Measurements from ENCODE around the gene PIK3R5.

Gene PIK3R5

GRCh38 chr17:8916466-8916865, 49.0 kb downstream of the PIK3R5 start:
- no peak for DNase-seq (ENCODE audit: low read depth)
- H3K4me3 ChIP-seq (ENCODE audit: low read depth, low read length) = no peak overlapping the region
- TF ChIP-seq, protein P1, sequence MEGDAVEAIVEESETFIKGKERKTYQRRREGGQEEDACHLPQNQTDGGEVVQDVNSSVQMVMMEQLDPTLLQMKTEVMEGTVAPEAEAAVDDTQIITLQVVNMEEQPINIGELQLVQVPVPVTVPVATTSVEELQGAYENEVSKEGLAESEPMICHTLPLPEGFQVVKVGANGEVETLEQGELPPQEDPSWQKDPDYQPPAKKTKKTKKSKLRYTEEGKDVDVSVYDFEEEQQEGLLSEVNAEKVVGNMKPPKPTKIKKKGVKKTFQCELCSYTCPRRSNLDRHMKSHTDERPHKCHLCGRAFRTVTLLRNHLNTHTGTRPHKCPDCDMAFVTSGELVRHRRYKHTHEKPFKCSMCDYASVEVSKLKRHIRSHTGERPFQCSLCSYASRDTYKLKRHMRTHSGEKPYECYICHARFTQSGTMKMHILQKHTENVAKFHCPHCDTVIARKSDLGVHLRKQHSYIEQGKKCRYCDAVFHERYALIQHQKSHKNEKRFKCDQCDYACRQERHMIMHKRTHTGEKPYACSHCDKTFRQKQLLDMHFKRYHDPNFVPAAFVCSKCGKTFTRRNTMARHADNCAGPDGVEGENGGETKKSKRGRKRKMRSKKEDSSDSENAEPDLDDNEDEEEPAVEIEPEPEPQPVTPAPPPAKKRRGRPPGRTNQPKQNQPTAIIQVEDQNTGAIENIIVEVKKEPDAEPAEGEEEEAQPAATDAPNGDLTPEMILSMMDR (IDR thresholded peaks at IDR 0.05; ENCODE audit: control insufficient read depth, extremely low read depth, insufficient read depth) = no peak

GRCh38 chr17:8914554-8914953, 51.0 kb downstream of the PIK3R5 start:
- no peak for DNase-seq (ENCODE audit: low read depth)
- TF ChIP-seq, protein P1 (IDR thresholded peaks at IDR 0.05; ENCODE audit: control insufficient read depth, extremely low read depth, insufficient read depth) = no peak
- no peak overlapping the region for H3K4me3 ChIP-seq (ENCODE audit: low read depth, low read length)

GRCh38 chr17:8913879-8914278, 51.6 kb downstream of the PIK3R5 start:
- no peak for DNase-seq (ENCODE audit: low read depth)
- no peak overlapping the region for H3K4me3 ChIP-seq (ENCODE audit: low read depth, low read length)
- TF ChIP-seq, protein P1 (IDR thresholded peaks at IDR 0.05; ENCODE audit: control insufficient read depth, extremely low read depth, insufficient read depth) = no peak

DNA sequence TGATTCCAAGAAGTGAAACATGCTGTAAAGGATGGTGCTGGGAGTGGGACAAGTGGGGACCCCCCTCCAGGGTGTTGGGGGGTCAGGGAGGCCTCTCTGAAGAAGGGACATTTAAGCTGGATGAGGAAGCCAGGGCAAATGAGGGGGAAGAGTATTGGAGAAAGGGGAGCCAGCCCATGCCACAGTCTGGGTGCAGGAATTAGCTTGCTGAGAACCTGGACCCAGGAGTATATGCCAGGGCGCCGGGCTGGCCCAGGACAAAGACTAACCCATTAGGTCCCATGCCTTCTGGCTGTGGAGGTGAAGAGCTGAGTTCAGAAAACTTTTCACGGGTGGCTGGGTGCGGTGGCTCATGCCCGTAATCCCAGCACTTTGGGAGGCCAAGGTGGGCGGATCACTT, 52.4 kb downstream of the PIK3R5 start:
- TF ChIP-seq, protein P1 (IDR thresholded peaks at IDR 0.05; ENCODE audit: control insufficient read depth, extremely low read depth, insufficient read depth) = no peak
- no peak overlapping the region for H3K4me3 ChIP-seq (ENCODE audit: low read depth, low read length)
- no peak for DNase-seq (ENCODE audit: low read depth)

DNA sequence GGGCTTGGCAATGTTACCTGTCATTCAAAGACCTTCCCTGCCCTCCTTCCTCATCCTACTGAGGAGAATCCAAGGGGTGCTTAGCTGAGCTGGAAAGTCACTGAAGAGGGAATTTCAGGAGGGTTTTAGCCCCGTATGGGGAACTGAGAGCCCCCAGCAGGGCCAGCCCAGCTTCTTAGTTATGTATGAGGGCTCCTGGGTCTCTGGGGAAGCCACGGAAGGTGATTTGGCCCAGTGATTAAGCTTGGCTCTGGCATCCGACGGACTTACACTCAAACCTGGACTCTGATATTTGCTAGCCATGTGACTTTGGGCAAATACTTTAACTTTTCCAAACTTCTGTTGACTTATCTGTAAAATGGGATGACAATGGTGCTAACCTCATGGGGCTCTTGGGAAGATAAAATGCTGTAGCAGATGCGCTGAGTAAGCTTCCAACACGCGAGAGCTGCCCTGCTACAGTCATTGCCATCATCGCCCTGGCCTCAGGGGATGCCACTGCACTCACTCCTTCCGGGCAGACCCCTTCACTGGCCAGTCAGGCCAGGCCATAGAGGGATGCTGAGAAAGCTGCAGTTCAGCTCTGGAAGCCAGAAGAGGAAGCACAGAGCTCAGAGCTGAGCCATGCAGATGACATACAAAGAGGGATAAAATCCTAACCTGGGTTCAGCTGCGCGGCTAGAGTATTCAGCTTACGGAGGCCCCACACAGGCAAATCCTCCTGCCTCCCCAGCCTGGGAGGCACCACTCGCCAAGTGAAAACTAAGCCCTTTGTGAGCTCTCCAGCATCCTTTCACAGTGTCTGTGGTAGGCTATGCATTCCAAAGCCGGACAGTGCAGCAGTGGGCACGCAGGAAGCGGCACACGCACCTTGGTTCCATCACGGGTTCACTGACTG, 53.2 kb downstream of the PIK3R5 start:
- TF ChIP-seq, protein P1 (IDR thresholded peaks at IDR 0.05; ENCODE audit: control insufficient read depth, extremely low read depth, insufficient read depth) = no peak
- no peak overlapping the region for H3K4me3 ChIP-seq (ENCODE audit: low read depth, low read length)
- DNase-seq (ENCODE audit: low read depth) = no peak

DNA sequence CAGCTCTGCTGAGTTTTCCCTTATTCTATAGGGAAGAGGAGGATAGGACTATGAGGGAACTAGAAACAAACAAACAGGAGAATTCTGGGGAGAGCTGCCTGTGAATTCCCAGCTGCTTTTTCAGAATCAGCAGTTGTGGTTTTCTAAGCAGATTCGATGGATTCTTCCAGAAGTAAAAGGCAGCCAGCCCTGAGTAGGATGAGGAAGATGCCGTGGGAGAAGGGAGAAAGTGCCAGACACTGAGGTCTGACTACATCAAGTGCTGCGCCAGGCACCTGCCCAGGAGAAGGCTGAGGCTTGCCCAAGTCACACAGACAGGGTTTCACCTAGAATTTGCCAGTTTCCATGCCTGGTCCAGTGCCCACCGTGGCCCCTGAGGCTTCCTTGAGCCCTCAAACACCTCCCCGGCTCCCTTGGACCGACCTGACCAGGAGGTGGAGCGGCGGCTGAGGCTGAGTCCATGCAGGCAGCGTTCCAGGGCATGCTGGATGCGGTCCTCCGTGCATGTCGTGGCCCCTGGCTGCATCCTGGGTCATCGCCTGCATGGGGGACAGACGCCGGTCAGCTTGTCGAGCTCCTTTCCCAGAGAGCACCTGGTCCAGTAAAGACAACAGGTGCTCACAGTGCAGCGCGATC, 54.4 kb downstream of the PIK3R5 start:
- TF ChIP-seq, protein P1 (IDR thresholded peaks at IDR 0.05; ENCODE audit: control insufficient read depth, extremely low read depth, insufficient read depth) = no peak
- no peak overlapping the region for H3K4me3 ChIP-seq (ENCODE audit: low read depth, low read length)
- no peak for DNase-seq (ENCODE audit: low read depth)
